Raji (cell line): Measurements from ENCODE around the gene GBF1.

Experiments
- POLR2A ChIP-seq: IDR thresholded peaks from 2 replicates; pipeline ENCODE4 v1.6.1; 2011; ENCODE audit warnings: low read depth, low read length, control low read depth; ENCODE audit not compliant: insufficient read depth

Gene GBF1

GRCh38 chr10:102280397-102281101 is 35.2 kb downstream of the GBF1 start:
- TF ChIP-seq POLR2A, result no peak

- no peak for TF ChIP-seq POLR2A
These were observed 35.8 kb downstream of the GBF1 start for GRCh38 chr10:102281102-102281487.

- TF ChIP-seq POLR2A, result no peak
These were observed 38.2 kb downstream of the GBF1 start for GRCh38 chr10:102283488-102283887.

GRCh38 chr10:102283890-102284289 is 38.6 kb downstream of the GBF1 start:
- TF ChIP-seq POLR2A, result no peak

GRCh38 chr10:102284531-102284930 is 39.2 kb downstream of the GBF1 start:
- TF ChIP-seq POLR2A, result no peak

- no peak for TF ChIP-seq POLR2A
These were observed 39.8 kb downstream of the GBF1 start for GRCh38 chr10:102285133-102285532.

GRCh38 chr10:102286216-102286615 is 40.9 kb downstream of the GBF1 start:
- no peak for TF ChIP-seq POLR2A

- no peak for TF ChIP-seq POLR2A
These were observed 42.2 kb downstream of the GBF1 start for GRCh38 chr10:102287538-102287937.

- no peak for TF ChIP-seq POLR2A
These were observed 42.7 kb downstream of the GBF1 start for GRCh38 chr10:102287991-102288390.

- no peak for TF ChIP-seq POLR2A
These were observed 44.0 kb downstream of the GBF1 start for GRCh38 chr10:102289356-102289755.

GRCh38 chr10:102289840-102290239 is 44.5 kb downstream of the GBF1 start:
- no peak for TF ChIP-seq POLR2A

GRCh38 chr10:102291221-102291905 is 46.0 kb downstream of the GBF1 start:
- no peak for TF ChIP-seq POLR2A

- no peak for TF ChIP-seq POLR2A
These were observed 51.8 kb downstream of the GBF1 start for GRCh38 chr10:102297101-102297500.

- no peak for TF ChIP-seq POLR2A
These were observed 53.6 kb downstream of the GBF1 start for GRCh38 chr10:102298899-102299298.

- TF ChIP-seq POLR2A, result no peak
These were observed 54.5 kb downstream of the GBF1 start for GRCh38 chr10:102299873-102300272.

GRCh38 chr10:102300278-102300843 is 55.0 kb downstream of the GBF1 start:
- no peak for TF ChIP-seq POLR2A
